ENCODE data around the gene LRRC43. TPM values are rescaled to one million over a fixed set of nuclear protein-coding genes. Genes with fewer than 3 reads are reported as not detected.

The LRRC43 gene
- total and polyA plus RNA-seq, 2 of the 4 experiments (the other 2 are of a cell fraction): 0.26 to 0.36 TPM

GRCh38 chr12:122142857-122143256 is 40.1 kb upstream of the LRRC43 start:
- DNase-seq (no peak), ATAC-seq (ENCODE audit: low read depth) (no peak; the same call in 1 of the 2 replicates)
- H2AK9ac ChIP-seq (replicated peaks; ENCODE audit: low read depth, low read length, poor library complexity): no peak overlapping the region
- H2BK20ac ChIP-seq (ENCODE audit: low read depth, low read length): no peak overlapping the region
- H3K18ac ChIP-seq (ENCODE audit: low read depth, low read length): no peak overlapping the region
- TF ChIP-seq RCOR1 (IDR thresholded peaks at IDR 0.05; ENCODE audit: insufficient replicate concordance, low read length) (no peak), RAD21 (IDR thresholded peaks at IDR 0.05; ENCODE audit: low read length) (no peak), POLR2A (IDR thresholded peaks at IDR 0.05; ENCODE audit: low read depth, low read length) (no peak), NFE2L2 (IDR thresholded peaks at IDR 0.05; ENCODE audit: low read depth, low read length) (no peak), MXI1 (IDR thresholded peaks at IDR 0.05; ENCODE audit: borderline replicate concordance, low read depth, low read length) (no peak), FOS (IDR thresholded peaks at IDR 0.05; ENCODE audit: low read depth, low read length) (no peak), MAZ (IDR thresholded peaks at IDR 0.05; ENCODE audit: borderline replicate concordance, low read depth, low read length) (no peak), CEBPB (IDR thresholded peaks at IDR 0.05; ENCODE audit: low read depth, low read length) (no peak), CTCF (conservative IDR thresholded peaks at IDR 0.05; ENCODE audit: low read depth, low read length) (no peak), CHD1 (IDR thresholded peaks at IDR 0.05; ENCODE audit: low read depth, low read length) (no peak)
- TF ChIP-seq, protein P1, sequence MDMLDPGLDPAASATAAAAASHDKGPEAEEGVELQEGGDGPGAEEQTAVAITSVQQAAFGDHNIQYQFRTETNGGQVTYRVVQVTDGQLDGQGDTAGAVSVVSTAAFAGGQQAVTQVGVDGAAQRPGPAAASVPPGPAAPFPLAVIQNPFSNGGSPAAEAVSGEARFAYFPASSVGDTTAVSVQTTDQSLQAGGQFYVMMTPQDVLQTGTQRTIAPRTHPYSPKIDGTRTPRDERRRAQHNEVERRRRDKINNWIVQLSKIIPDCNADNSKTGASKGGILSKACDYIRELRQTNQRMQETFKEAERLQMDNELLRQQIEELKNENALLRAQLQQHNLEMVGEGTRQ (IDR thresholded peaks at IDR 0.05; ENCODE audit: low read depth, low read length): no peak
- H2BK120ac ChIP-seq (ENCODE audit: low read depth, low read length): no peak overlapping the region
- 71% methylated on average over 1 of the region's 6 CpGs; no CpG with 5 or more reads in 1 of the 2 experiments for WGBS, 2 experiments (ENCODE audit: extremely low coverage in 2 of 2, insufficient read length in 1 of 2)
- dilution Hi-C loops (cut with HindIII; ENCODE audit: low sequenced_read_pairs, unreplicated experiment): no loop called here
- H3K14ac ChIP-seq (replicated peaks; ENCODE audit: low read depth, low read length): no peak overlapping the region
- no peak overlapping the region for H3K23ac ChIP-seq (ENCODE audit: low read depth, low read length)
- no peak overlapping the region for H3K56ac ChIP-seq (ENCODE audit: extremely low read depth, insufficient read depth, low read length)
- no peak overlapping the region for H2AK5ac ChIP-seq (ENCODE audit: low read depth, low read length)
- no peaks in the 10 kb centered on the region for H3K4me1 ChIP-seq (ENCODE audit: control insufficient read depth, insufficient read depth, low read length)
- no peaks in the 10 kb centered on the region for H3K9me3 ChIP-seq (ENCODE audit: control insufficient read depth, insufficient read depth, low read length)
- peaks cover 52% of the 10 kb centered on the region for H3K36me3 ChIP-seq (ENCODE audit: control insufficient read depth, insufficient read depth, low read length)
- CTCF ChIA-PET: no interaction called here
- H4K5ac ChIP-seq (ENCODE audit: low read depth, low read length): no peak overlapping the region
- H4K20me1 ChIP-seq (ENCODE audit: insufficient read depth, low read length): no peaks in the 10 kb centered on the region
- H3K4me2 ChIP-seq (ENCODE audit: low read depth, low read length): no peak overlapping the region
- H2BK5ac ChIP-seq (ENCODE audit: low read depth, low read length, poor library complexity, severe bottlenecking): no peak overlapping the region
- H3K4ac ChIP-seq (ENCODE audit: low read depth, low read length): no peak overlapping the region
- no peak overlapping the region for H3K9ac ChIP-seq (ENCODE audit: low read depth, low read length)
- intact Hi-C loops (cut with micrococcal nuclease): no loop called here
- no peak overlapping the region for H2BK15ac ChIP-seq (ENCODE audit: low read depth, low read length)
- no peak overlapping the region for H4K8ac ChIP-seq (ENCODE audit: low read depth in 2 of 2, low read length in 2 of 2)
- in situ Hi-C loops (cut with MboI; ENCODE audit: low sequenced_read_pairs): no loop called here
- BruUV-seq (replicated peaks): no TSS peak
- H3K9me1 ChIP-seq (ENCODE audit: insufficient read depth, low read length): peaks cover 6% of the 10 kb centered on the region; the same call in 1 of the 2 replicates
- H4K91ac ChIP-seq (ENCODE audit: insufficient read depth, low read depth, low read length): no peak overlapping the region
- POLR2A ChIA-PET (ENCODE audit: unreplicated experiment): no interaction called here
- no peak overlapping the region for H2AFZ ChIP-seq (replicated peaks; ENCODE audit: low read length, poor library complexity)
- H3K4me3 ChIP-seq (ENCODE audit: insufficient read depth, low read depth, low read length): no peak overlapping the region
- no peak overlapping the region for H3K27ac ChIP-seq (ENCODE audit: insufficient read depth, low read length)
- H3K27me3 ChIP-seq (ENCODE audit: control insufficient read depth, insufficient read depth, low read length): no peaks in the 10 kb centered on the region
- no peaks in the 10 kb centered on the region for H3K79me1 ChIP-seq (ENCODE audit: low read depth in 1 of 2, low read length in 2 of 2)

Measured in IMR-90 (cell line).